Measurements from ENCODE around the gene FOXN1.

GRCh38 chr17:28478712-28479615, 27.2 kb upstream of the FOXN1 start:
- TF ChIP-seq CTCF (conservative IDR thresholded peaks at IDR 0.05 in 1 of 2, IDR thresholded peaks at IDR 0.05 in 1 of 2; ENCODE audit: low read depth in 1 of 2, low read length in 2 of 2) (no peak), EZH2 (IDR thresholded peaks at IDR 0.05; ENCODE audit: low read length, missing control alignments) (no peak)

Data from fibroblast of lung (primary cell).